IMR-90 (cell line): ENCODE results near the gene OST4. TPM values are rescaled to one million over a fixed set of nuclear protein-coding genes. Genes with fewer than 3 reads are reported as not detected.

ENCODE experiments used
- ATAC-seq: fragments of 200-7000 bp; cut with Tn5 transposase; 2 replicates; pipeline ENCODE4 v1.9.1; 2020; ENCODE audit warnings: low read depth, mild to moderate bottlenecking, moderate library complexity
- BruUV-seq: library from RNA; stranded (reverse); fragments of 400-500 nt; replicated peaks from 2 replicates; lab custom pipeline; 2021; lab: Mats Ljungman, UMichigan
- CTCF ChIA-PET: fragments of 300-600 bp; formaldehyde crosslinking; extraction: SDS; loops from one replicate; lab custom pipeline; 2021; ENCODE audit warnings: antibody characterized with exemption; lab: Yijun Ruan, JAX
- POLR2A ChIA-PET: fragments of 300-600 bp; sonication (Branson Sonifier 250); formaldehyde crosslinking; loops from one replicate; lab custom pipeline; 2022; ENCODE audit warnings: antibody characterized with exemption; ENCODE audit not compliant: unreplicated experiment; lab: Charles Lee
- DNase-seq: peaks from one replicate; pipeline ENCODE4 v3.0.0; 2013
- H2AFZ ChIP-seq: replicated peaks from 2 replicates; pipeline ENCODE3; 2013; ENCODE audit warnings: low read length, mild to moderate bottlenecking; ENCODE audit not compliant: poor library complexity
- H2AK5ac ChIP-seq: 2 replicates; pipeline ENCODE4 v1.6.1; 2013; ENCODE audit warnings: low read depth, low read length, inconsistent platforms
- H2AK9ac ChIP-seq: replicated peaks from 2 replicates; pipeline ENCODE3; 2013; ENCODE audit warnings: mild to moderate bottlenecking, low read depth, low read length, moderate library complexity; ENCODE audit not compliant: poor library complexity
- H2BK120ac ChIP-seq: 2 replicates; pipeline ENCODE4 v1.6.1; 2013; ENCODE audit warnings: low read depth, low read length, inconsistent platforms
- H2BK15ac ChIP-seq: 3 replicates; pipeline ENCODE4 v1.6.1; 2013; ENCODE audit warnings: low read depth, low read length, inconsistent platforms
- H2BK20ac ChIP-seq: 2 replicates; pipeline ENCODE4 v1.6.1; 2013; ENCODE audit warnings: low read depth, mild to moderate bottlenecking, inconsistent platforms, low read length, moderate library complexity
- H2BK5ac ChIP-seq: 2 replicates; pipeline ENCODE4 v1.6.1; 2013; ENCODE audit warnings: mild to moderate bottlenecking, low read depth, low read length, inconsistent platforms; ENCODE audit not compliant: poor library complexity, severe bottlenecking
- H3K14ac ChIP-seq: replicated peaks from 2 replicates; pipeline ENCODE4 v1.6.1; 2013; ENCODE audit warnings: low read depth, low read length, inconsistent platforms
- H3K18ac ChIP-seq: 2 replicates; pipeline ENCODE4 v1.6.1; 2013; ENCODE audit warnings: low read depth, low read length, control low read depth
- H3K23ac ChIP-seq: 2 replicates; pipeline ENCODE4 v1.6.1; 2013; ENCODE audit warnings: low read depth, low read length, inconsistent platforms
- H3K27ac ChIP-seq: 2 replicates; pipeline ENCODE4 v1.5.1; 2013; ENCODE audit warnings: mild to moderate bottlenecking, control low read depth, low read length; ENCODE audit not compliant: insufficient read depth
- H3K27me3 ChIP-seq: 2 replicates; pipeline ENCODE4 v1.6.1; 2013; ENCODE audit warnings: low read length; ENCODE audit not compliant: control insufficient read depth, insufficient read depth
- H3K36me3 ChIP-seq: 2 replicates; pipeline ENCODE4 v1.6.1; 2013; ENCODE audit warnings: low read length, mixed read lengths; ENCODE audit not compliant: control insufficient read depth, insufficient read depth
- H3K4ac ChIP-seq: 2 replicates; pipeline ENCODE4 v1.6.1; 2013; ENCODE audit warnings: low read depth, low read length, inconsistent platforms
- H3K4me1 ChIP-seq: 2 replicates; pipeline ENCODE4 v1.6.1; 2013; ENCODE audit warnings: low read length, mixed read lengths; ENCODE audit not compliant: control insufficient read depth, insufficient read depth
- H3K4me2 ChIP-seq: 2 replicates; pipeline ENCODE4 v1.6.1; 2013; ENCODE audit warnings: low read depth, mild to moderate bottlenecking, control low read depth, low read length, moderate library complexity
- H3K4me3 ChIP-seq: 2 replicates; pipeline ENCODE4 v1.5.1; 2013; ENCODE audit warnings: low read depth, mild to moderate bottlenecking, control low read depth, low read length, moderate library complexity; ENCODE audit not compliant: insufficient read depth
- H3K56ac ChIP-seq: 2 replicates; pipeline ENCODE4 v1.6.1; 2013; ENCODE audit warnings: low read length, inconsistent platforms; ENCODE audit not compliant: insufficient read depth; ENCODE audit errors: extremely low read depth
- H3K79me1 ChIP-seq, 2 experiments: 2 replicates each; pipeline ENCODE4 v1.6.1; 2013; ENCODE audit warnings: low read length in 2 of 2, inconsistent platforms in 1 of 2, low read depth in 1 of 2
- H3K9ac ChIP-seq: 2 replicates; pipeline ENCODE4 v1.6.1; 2013; ENCODE audit warnings: low read depth, low read length, control low read depth
- H3K9me1 ChIP-seq: 2 replicates; pipeline ENCODE4 v1.6.1; 2013; ENCODE audit warnings: low read length, inconsistent platforms; ENCODE audit not compliant: insufficient read depth
- H3K9me3 ChIP-seq: 2 replicates; pipeline ENCODE4 v1.6.1; 2013; ENCODE audit warnings: low read length; ENCODE audit not compliant: control insufficient read depth, insufficient read depth
- H4K20me1 ChIP-seq: 2 replicates; pipeline ENCODE4 v1.6.1; 2013; ENCODE audit warnings: low read length, inconsistent platforms; ENCODE audit not compliant: insufficient read depth
- H4K5ac ChIP-seq: 2 replicates; pipeline ENCODE4 v1.6.1; 2013; ENCODE audit warnings: mild to moderate bottlenecking, low read depth, low read length, control low read depth
- H4K8ac ChIP-seq, 2 experiments: 2 replicates each; pipeline ENCODE4 v1.6.1; 2013; ENCODE audit warnings: low read depth in 2 of 2, low read length in 2 of 2, control low read depth in 1 of 2, inconsistent platforms in 1 of 2
- H4K91ac ChIP-seq: 2 replicates; pipeline ENCODE4 v1.6.1; 2013; ENCODE audit warnings: low read depth, low read length, inconsistent platforms; ENCODE audit not compliant: insufficient read depth
- BHLHE40 ChIP-seq: fragments of 150-350 bp; IDR thresholded peaks from 2 replicates; pipeline ENCODE4 v1.6.1; 2016; ENCODE audit warnings: mild to moderate bottlenecking, low read depth, low read length
- FOS ChIP-seq: fragments of 150-350 bp; IDR thresholded peaks from 2 replicates; pipeline ENCODE4 v1.6.1; 2016; ENCODE audit warnings: low read depth, low read length
- MAZ ChIP-seq: IDR thresholded peaks from 2 replicates; pipeline ENCODE4 v1.6.1; 2012; ENCODE audit warnings: low read depth, mild to moderate bottlenecking, low read length, improper control_type of control experiment, moderate library complexity, borderline replicate concordance
- MXI1 ChIP-seq: IDR thresholded peaks from 2 replicates; pipeline ENCODE4 v1.6.1; 2012; ENCODE audit warnings: low read depth, mild to moderate bottlenecking, low read length, moderate library complexity, borderline replicate concordance
- NFE2L2 ChIP-seq: fragments of 150-350 bp; IDR thresholded peaks from 2 replicates; pipeline ENCODE4 v1.6.1; 2016; ENCODE audit warnings: low read depth, mild to moderate bottlenecking, low read length
- POLR2A ChIP-seq: IDR thresholded peaks from 2 replicates; pipeline ENCODE4 v1.6.1; 2012; ENCODE audit warnings: mild to moderate bottlenecking, low read depth, low read length
- RAD21 ChIP-seq: IDR thresholded peaks from 2 replicates; pipeline ENCODE4 v1.6.1; 2012; ENCODE audit warnings: low read length, improper control_type of control experiment
- RCOR1 ChIP-seq: IDR thresholded peaks from 2 replicates; pipeline ENCODE4 v1.6.1; 2012; ENCODE audit warnings: mild to moderate bottlenecking, low read length, improper control_type of control experiment; ENCODE audit not compliant: insufficient replicate concordance
- RFX5 ChIP-seq: IDR thresholded peaks from 2 replicates; pipeline ENCODE4 v1.8.0; 2012; ENCODE audit warnings: low read depth, mild to moderate bottlenecking, low read length, moderate library complexity
- WGBS, 2 experiments: methylation state at CpG; one replicate each; pipeline versions ENCODE4 v1.1.5 to v1.1.7; 2013; ENCODE audit warnings: missing lambda C conversion rate in 2 of 2; ENCODE audit not compliant: insufficient read length in 1 of 2; ENCODE audit errors: extremely low coverage in 2 of 2; 5-methylcytosine and 5-hydroxymethylcytosine counted together
- dilution Hi-C: fragments of 300-500 bp; cut with HindIII; formaldehyde crosslinking; loops from one replicate; pipeline ENCODE4 v1.14.3; 2018; ENCODE audit warnings: low sequenced_read_pairs; ENCODE audit not compliant: unreplicated experiment
- in situ Hi-C: fragments of 300-500 bp; cut with MboI; formaldehyde crosslinking; loops from 3 replicates; pipeline ENCODE4 v1.14.3; 2019; ENCODE audit warnings: low sequenced_read_pairs, inconsistent platforms, mixed read lengths
- intact Hi-C: fragments of 100-400 bp; cut with micrococcal nuclease; formaldehyde crosslinking; loops from 2 replicates; pipeline ENCODE4 v1.10.0; 2022
- polyA plus RNA-seq, 3 experiments: library from polyadenylated mRNA; depleted of rRNA; stranded (reverse); fragments of >200 nt; gene quantifications; 2 replicates each; pipeline ENCODE4 v1.2.3, GENCODE V29; 2012; ENCODE audit warnings: low replicate concordance in 1 of 3
- total RNA-seq: library from RNA; depleted of rRNA; stranded (reverse); fragments of >200 nt; gene quantifications from 2 replicates; pipeline ENCODE4 v1.2.3, GENCODE V29; 2012
- TF ChIP-seq, protein P1 (sequence below): fragments of 150-350 bp; IDR thresholded peaks from 2 replicates; pipeline ENCODE4 v1.6.1; 2017; ENCODE audit warnings: mild to moderate bottlenecking, antibody characterized with exemption, low read length, low read depth
- TF ChIP-seq, protein P2 (sequence below): fragments of 150-350 bp; IDR thresholded peaks from 2 replicates; pipeline ENCODE4 v1.6.1; 2016; ENCODE audit warnings: low read depth, mild to moderate bottlenecking, low read length, moderate library complexity, borderline replicate concordance
- TF ChIP-seq, protein P3 (sequence below): conservative IDR thresholded peaks from 2 replicates; pipeline ENCODE4 v1.5.1; 2012; ENCODE audit warnings: mild to moderate bottlenecking, low read depth, low read length, improper control_type of control experiment

Gene OST4
- total and polyA plus RNA-seq, 2 of the 4 experiments (the other 2 are of a cell fraction): 386 to 806 TPM

DNA sequence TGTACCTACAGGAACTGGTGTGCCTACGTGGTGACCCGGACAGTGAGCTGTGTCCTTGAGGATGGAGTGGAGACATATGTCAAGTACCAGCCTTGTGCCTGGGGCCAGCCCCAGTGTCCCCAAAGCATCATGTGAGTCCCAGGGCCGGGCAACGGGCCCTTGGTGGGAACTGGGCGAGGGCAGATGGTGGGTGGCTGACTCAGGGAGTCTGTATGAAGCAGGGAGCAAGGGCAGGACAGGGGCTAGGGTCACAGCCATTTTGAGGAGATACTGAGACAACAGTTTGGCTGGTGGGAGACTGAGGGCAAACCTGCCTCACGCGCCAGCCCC is 8.7 kb upstream of the OST4 start:
- Histone ChIP-seq H2BK15ac (peak overlapping the region; percentile 57; the same call in 1 of the 3 replicates), H2BK20ac (no peak overlapping the region; the same call in 1 of the 2 replicates), H3K9me3 (no peaks in the 10 kb centered on the region), H3K79me1 (peaks cover 3 to 57% of the 10 kb centered on the region in 2 experiments; a peak in 3 of 4 replicates), H3K4ac (peak overlapping the region; percentile 89), H2AFZ (peak overlapping the region; percentile 83), H3K27ac (peak overlapping the region; percentile 98), H3K36me3 (peaks cover 27% of the 10 kb centered on the region; the same call in 1 of the 2 replicates), H2AK9ac (peak overlapping the region; percentile 94), H4K5ac (peak overlapping the region; percentile 61), H3K9me1 (peaks cover 7% of the 10 kb centered on the region; the same call in 1 of the 2 replicates), H3K9ac (peak overlapping the region; percentile 97), H2BK120ac (peak overlapping the region; percentile 36), H3K23ac (peak overlapping the region; percentile 86), H3K27me3 (no peaks in the 10 kb centered on the region), H3K18ac (peak overlapping the region; percentile 93), H2BK5ac (peak overlapping the region; percentile 91), H2AK5ac (peak overlapping the region; percentile 89), H4K8ac (peak overlapping the region in 1 of 2 experiments; percentile 92; a peak in 2 of 4 replicates), H4K91ac (peak overlapping the region; percentile 80), H3K4me2 (peak overlapping the region; percentile 98), H3K14ac (peak overlapping the region; percentile 82), H4K20me1 (peaks cover 14% of the 10 kb centered on the region), H3K4me3 (peak overlapping the region; percentile 82), H3K56ac (peak overlapping the region; percentile 78; the same call in 1 of the 2 replicates), H3K4me1 (peaks cover 20% of the 10 kb centered on the region)
- CTCF ChIA-PET: interaction anchor here (1.3 kb wide), 1 partner anchor 12 kb away, joined by 4 read pairs; no protein-coding TSS in a partner anchor
- dilution Hi-C loops (no loop called here), intact Hi-C loops (no loop called here), in situ Hi-C loops (no loop called here)
- ATAC-seq: no peak
- WGBS, 2 experiments: 90% methylated on average over 2 of the region's 7 CpGs; no CpG with 5 or more reads in 1 of the 2 experiments
- TF ChIP-seq RCOR1 (no peak), NFE2L2 (no peak), MAZ (no peak), POLR2A (no peak), RAD21 (no peak), BHLHE40 (no peak), MXI1 (no peak), FOS (no peak), RFX5 (no peak)
- TF ChIP-seq, protein P1, sequence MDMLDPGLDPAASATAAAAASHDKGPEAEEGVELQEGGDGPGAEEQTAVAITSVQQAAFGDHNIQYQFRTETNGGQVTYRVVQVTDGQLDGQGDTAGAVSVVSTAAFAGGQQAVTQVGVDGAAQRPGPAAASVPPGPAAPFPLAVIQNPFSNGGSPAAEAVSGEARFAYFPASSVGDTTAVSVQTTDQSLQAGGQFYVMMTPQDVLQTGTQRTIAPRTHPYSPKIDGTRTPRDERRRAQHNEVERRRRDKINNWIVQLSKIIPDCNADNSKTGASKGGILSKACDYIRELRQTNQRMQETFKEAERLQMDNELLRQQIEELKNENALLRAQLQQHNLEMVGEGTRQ: no peak
- TF ChIP-seq, protein P2, sequence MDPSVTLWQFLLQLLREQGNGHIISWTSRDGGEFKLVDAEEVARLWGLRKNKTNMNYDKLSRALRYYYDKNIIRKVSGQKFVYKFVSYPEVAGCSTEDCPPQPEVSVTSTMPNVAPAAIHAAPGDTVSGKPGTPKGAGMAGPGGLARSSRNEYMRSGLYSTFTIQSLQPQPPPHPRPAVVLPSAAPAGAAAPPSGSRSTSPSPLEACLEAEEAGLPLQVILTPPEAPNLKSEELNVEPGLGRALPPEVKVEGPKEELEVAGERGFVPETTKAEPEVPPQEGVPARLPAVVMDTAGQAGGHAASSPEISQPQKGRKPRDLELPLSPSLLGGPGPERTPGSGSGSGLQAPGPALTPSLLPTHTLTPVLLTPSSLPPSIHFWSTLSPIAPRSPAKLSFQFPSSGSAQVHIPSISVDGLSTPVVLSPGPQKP: no peak
- TF ChIP-seq, protein P3, sequence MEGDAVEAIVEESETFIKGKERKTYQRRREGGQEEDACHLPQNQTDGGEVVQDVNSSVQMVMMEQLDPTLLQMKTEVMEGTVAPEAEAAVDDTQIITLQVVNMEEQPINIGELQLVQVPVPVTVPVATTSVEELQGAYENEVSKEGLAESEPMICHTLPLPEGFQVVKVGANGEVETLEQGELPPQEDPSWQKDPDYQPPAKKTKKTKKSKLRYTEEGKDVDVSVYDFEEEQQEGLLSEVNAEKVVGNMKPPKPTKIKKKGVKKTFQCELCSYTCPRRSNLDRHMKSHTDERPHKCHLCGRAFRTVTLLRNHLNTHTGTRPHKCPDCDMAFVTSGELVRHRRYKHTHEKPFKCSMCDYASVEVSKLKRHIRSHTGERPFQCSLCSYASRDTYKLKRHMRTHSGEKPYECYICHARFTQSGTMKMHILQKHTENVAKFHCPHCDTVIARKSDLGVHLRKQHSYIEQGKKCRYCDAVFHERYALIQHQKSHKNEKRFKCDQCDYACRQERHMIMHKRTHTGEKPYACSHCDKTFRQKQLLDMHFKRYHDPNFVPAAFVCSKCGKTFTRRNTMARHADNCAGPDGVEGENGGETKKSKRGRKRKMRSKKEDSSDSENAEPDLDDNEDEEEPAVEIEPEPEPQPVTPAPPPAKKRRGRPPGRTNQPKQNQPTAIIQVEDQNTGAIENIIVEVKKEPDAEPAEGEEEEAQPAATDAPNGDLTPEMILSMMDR: no peak
- no TSS peak for BruUV-seq
- POLR2A ChIA-PET: no interaction called here
- no peak for DNase-seq
